SU-DHL-6 (cell line): ENCODE measurements around the gene SRGAP3.

Experiments used
- H2AFZ ChIP-seq: fragments of 200-600 bp; sonication (generic); 2 replicates; pipeline ENCODE4 v1.6.1; 2014; ENCODE audit warnings: low read depth, mild to moderate bottlenecking, moderate library complexity, mixed read lengths, antibody characterized with exemption, low read length; ENCODE audit not compliant: severe bottlenecking
- H3F3A ChIP-seq: fragments of 200-600 bp; shearing (Covaris generic); 2 replicates; pipeline ENCODE4 v1.6.0; 2016; ENCODE audit warnings: antibody characterized with exemption, mild to moderate bottlenecking; ENCODE audit not compliant: insufficient read depth
- H3K27ac ChIP-seq: fragments of 200-600 bp; sonication (generic); 2 replicates; pipeline ENCODE4 v1.5.1; 2016; ENCODE audit warnings: low read depth, mild to moderate bottlenecking, low read length, moderate library complexity, mixed read lengths
- H3K27me3 ChIP-seq: fragments of 200-600 bp; sonication (generic), shearing (Covaris generic); 2 replicates; pipeline ENCODE4 v1.6.0; 2014; ENCODE audit warnings: mild to moderate bottlenecking, low read length
- H3K36me3 ChIP-seq: fragments of 200-600 bp; sonication (generic); 2 replicates; pipeline ENCODE4 v1.6.1; 2014; ENCODE audit warnings: mild to moderate bottlenecking, low read length, mixed read lengths
- H3K4me2 ChIP-seq: fragments of 300-600, 200-600 bp; shearing (Covaris generic), sonication (generic); 2 replicates; pipeline ENCODE4 v1.6.0; 2014; ENCODE audit warnings: low read length, low read depth, mild to moderate bottlenecking; ENCODE audit not compliant: poor library complexity, severe bottlenecking
- H3K4me3 ChIP-seq: fragments of 200-600 bp; sonication (generic); 2 replicates; pipeline ENCODE4 v1.5.1; 2014; ENCODE audit warnings: antibody characterized with exemption, low read length, mild to moderate bottlenecking, mixed read lengths; ENCODE audit not compliant: insufficient read depth, poor library complexity, severe bottlenecking
- H3K79me2 ChIP-seq: fragments of 200-600 bp; sonication (generic); 2 replicates; pipeline ENCODE4 v1.6.1; 2014; ENCODE audit warnings: mild to moderate bottlenecking, low read length, moderate library complexity; ENCODE audit not compliant: insufficient read depth
- H3K9ac ChIP-seq: fragments of 200-600 bp; sonication (generic); 2 replicates; pipeline ENCODE4 v1.7.0; 2014; ENCODE audit warnings: mild to moderate bottlenecking, low read length
- H3K9me2 ChIP-seq: fragments of 200-600 bp; sonication (generic); replicated peaks from 2 replicates; pipeline ENCODE4 v1.6.1; 2014; ENCODE audit warnings: low read length; ENCODE audit not compliant: insufficient read depth
- H3K9me3 ChIP-seq: fragments of 200-600 bp; sonication (generic); 2 replicates; pipeline ENCODE4 v1.6.1; 2014; ENCODE audit warnings: low read length, mixed read lengths; ENCODE audit not compliant: insufficient read depth
- H4K20me1 ChIP-seq: fragments of 200-600 bp; sonication (generic); 2 replicates; pipeline ENCODE4 v1.6.1; 2014; ENCODE audit warnings: low read depth, mild to moderate bottlenecking, antibody characterized with exemption, low read length, moderate library complexity, mixed read lengths
- CTCF ChIP-seq: fragments of 200-600 bp; sonication (generic); IDR thresholded peaks from one replicate; pipeline ENCODE4 v1.5.1; 2017; ENCODE audit warnings: antibody characterized with exemption, mild to moderate bottlenecking, low read length, moderate library complexity; ENCODE audit not compliant: insufficient read depth, poor library complexity, severe bottlenecking
- EZH2phosphoT487 ChIP-seq: fragments of 200-600 bp; sonication (generic), shearing (Covaris generic); conservative IDR thresholded peaks from 2 replicates; pipeline ENCODE4 v1.6.1; 2018; ENCODE audit warnings: mild to moderate bottlenecking, antibody characterized with exemption, low read length, moderate library complexity, mixed read lengths

Gene SRGAP3

GRCh38 chr3:8980756-8981257 is 268.6 kb downstream of the SRGAP3 start:
- Histone ChIP-seq H3K9me3 (0 out of 2 replicates have a peak, but pooled peaks cover 3% of the 10 kb centered on the region), H2AFZ (no peak overlapping the region), H3K27me3 (no peaks in the 10 kb centered on the region), H3K9me2 (no peaks in the 10 kb centered on the region), H3K79me2 (no peaks in the 10 kb centered on the region), H3K9ac (no peak overlapping the region), H4K20me1 (no peaks in the 10 kb centered on the region), H3K4me3 (no peak overlapping the region), H3F3A (no peaks in the 10 kb centered on the region), H3K27ac (no peak overlapping the region), H3K4me2 (no peak overlapping the region), H3K36me3 (no peaks in the 10 kb centered on the region)
- TF ChIP-seq CTCF: no peak
- TF ChIP-seq EZH2phosphoT487: no peak

GRCh38 chr3:8979262-8979661 is 270.2 kb downstream of the SRGAP3 start:
- Histone ChIP-seq H3F3A (no peaks in the 10 kb centered on the region), H3K27me3 (no peaks in the 10 kb centered on the region), H3K4me2 (no peak overlapping the region), H3K36me3 (no peaks in the 10 kb centered on the region), H3K9me3 (0 out of 2 replicates have a peak, but pooled peaks cover 3% of the 10 kb centered on the region), H2AFZ (no peak overlapping the region), H4K20me1 (no peaks in the 10 kb centered on the region), H3K27ac (no peak overlapping the region), H3K79me2 (no peaks in the 10 kb centered on the region), H3K9ac (no peak overlapping the region), H3K4me3 (no peak overlapping the region), H3K9me2 (no peaks in the 10 kb centered on the region)
- TF ChIP-seq EZH2phosphoT487 (no peak), CTCF (no peak)

GRCh38 chr3:8978551-8978950 is 270.9 kb downstream of the SRGAP3 start:
- Histone ChIP-seq H3K27ac (no peak overlapping the region), H3K9me3 (0 out of 2 replicates have a peak, but pooled peaks cover 3% of the 10 kb centered on the region), H3K27me3 (no peaks in the 10 kb centered on the region), H3K4me3 (no peak overlapping the region), H4K20me1 (no peaks in the 10 kb centered on the region), H3K79me2 (no peaks in the 10 kb centered on the region), H3K4me2 (no peak overlapping the region), H2AFZ (no peak overlapping the region), H3K9me2 (no peaks in the 10 kb centered on the region), H3K36me3 (no peaks in the 10 kb centered on the region), H3K9ac (no peak overlapping the region), H3F3A (no peaks in the 10 kb centered on the region)
- TF ChIP-seq EZH2phosphoT487: no peak
- TF ChIP-seq CTCF: no peak
